HG02884 (cell line): ENCODE measurements around the gene SPTLC2.
"Not testable (repeated sequence)": the region's sequence is repeated elsewhere in the genome, so short reads cannot be mapped to it uniquely, and the experiment has no call there.

Source experiments
- ATAC-seq: cut with Tn5 transposase; IDR thresholded peaks from one replicate; pipeline ENCODE4 v1.9.1; 2021; ENCODE audit warnings: mild to moderate bottlenecking, moderate library complexity; ENCODE audit not compliant: unreplicated experiment

SPTLC2 gene

GRCh38 chr14:77590845-77591485 lies 25.5 kb downstream of the SPTLC2 start:
- ATAC-seq: no peak

GRCh38 chr14:77589099-77589498 lies 27.3 kb downstream of the SPTLC2 start:
- ATAC-seq: no peak

DNA sequence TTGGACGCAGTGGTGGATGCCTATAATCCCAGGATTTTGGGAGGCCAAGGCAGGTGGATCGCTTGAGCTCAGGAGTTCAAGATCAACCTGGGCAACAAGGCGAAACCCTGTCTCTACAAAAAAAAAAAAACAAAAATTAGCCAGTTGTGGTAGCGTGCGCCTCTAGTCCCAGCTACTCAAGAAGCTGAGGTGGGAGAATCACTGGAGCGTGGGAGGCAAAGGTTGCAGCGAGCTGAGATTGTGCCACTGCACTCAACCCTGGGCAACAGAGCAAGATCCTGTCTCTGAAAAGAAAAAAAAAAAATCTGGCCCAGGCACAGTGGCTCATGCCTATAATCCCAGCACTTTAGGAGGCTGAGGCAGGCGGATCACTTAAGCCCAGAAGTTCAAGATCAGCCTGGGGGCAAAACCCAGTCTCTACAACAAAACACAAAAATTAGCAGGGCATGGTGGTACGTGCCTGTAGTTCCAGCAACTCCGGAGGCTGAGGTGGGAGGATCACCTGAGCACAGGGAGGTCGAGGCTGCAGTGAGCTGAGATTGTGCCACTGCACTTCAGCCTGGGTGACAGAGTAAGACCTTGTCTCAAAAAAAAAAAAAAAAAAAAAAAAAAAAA lies 27.9 kb downstream of the SPTLC2 start:
- not testable (repeated sequence) for ATAC-seq

GRCh38 chr14:77585385-77585784 lies 31.1 kb downstream of the SPTLC2 start:
- no peak for ATAC-seq

- ATAC-seq: no peak
Observed at GRCh38 chr14:77584809-77585208, 31.6 kb downstream of the SPTLC2 start.

GRCh38 chr14:77583657-77584056 lies 32.8 kb downstream of the SPTLC2 start:
- ATAC-seq: no peak

GRCh38 chr14:77582511-77582910 lies 33.9 kb downstream of the SPTLC2 start:
- ATAC-seq: no peak

DNA sequence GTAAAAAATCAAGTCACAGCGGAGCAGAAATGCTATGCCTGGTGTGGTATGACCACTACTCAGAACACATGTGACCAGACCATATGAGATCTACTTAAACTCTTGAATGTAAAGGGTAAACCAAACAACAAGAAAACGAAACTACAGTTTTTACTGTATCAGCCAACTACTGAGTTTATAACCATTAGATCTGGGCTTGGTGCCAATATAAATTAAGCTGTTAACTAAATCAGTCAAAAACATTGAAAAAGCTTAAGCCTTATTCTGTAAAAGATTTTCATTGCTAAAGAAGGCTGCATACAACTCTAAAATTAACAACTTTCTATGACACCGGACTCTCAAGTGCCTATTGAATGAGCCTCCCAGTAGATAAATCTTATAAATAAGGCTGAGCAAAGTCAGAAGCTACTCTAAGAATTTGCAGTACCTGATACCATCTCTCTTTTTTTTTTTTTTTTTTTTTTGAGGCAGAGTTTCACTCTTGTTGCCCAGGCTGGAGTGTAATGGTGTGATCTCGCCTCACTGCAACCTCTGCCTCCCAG lies 35.4 kb downstream of the SPTLC2 start:
- ATAC-seq: peak; percentile 99

GRCh38 chr14:77580477-77580876 lies 36.0 kb downstream of the SPTLC2 start:
- no peak for ATAC-seq

GRCh38 chr14:77579780-77580179 lies 36.7 kb downstream of the SPTLC2 start:
- no peak for ATAC-seq

DNA sequence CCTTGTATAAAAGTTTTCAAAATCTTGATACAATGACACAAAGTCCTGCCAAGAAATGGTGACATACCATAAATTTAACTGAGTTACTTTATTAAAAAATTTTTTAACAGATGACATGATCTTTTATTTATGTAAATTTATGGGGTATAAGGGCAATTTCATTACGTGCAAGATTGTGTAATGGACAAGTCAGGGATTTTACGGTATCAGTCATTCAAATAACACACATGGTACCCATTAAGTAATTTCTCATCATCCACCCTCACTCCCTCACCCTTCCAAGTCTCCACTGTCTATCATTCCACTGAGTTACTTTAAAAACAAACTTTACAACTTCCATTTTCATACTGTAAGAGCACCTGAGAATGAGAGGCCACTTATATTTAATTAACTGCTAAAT lies 37.4 kb downstream of the SPTLC2 start:
- ATAC-seq: no peak

- no peak for ATAC-seq
Observed at GRCh38 chr14:77574446-77575115, 41.9 kb downstream of the SPTLC2 start.

- ATAC-seq: no peak
Observed at GRCh38 chr14:77573964-77574363, 42.5 kb downstream of the SPTLC2 start.

- no peak for ATAC-seq
Observed at GRCh38 chr14:77570706-77571268, 45.6 kb downstream of the SPTLC2 start.

- no peak for ATAC-seq
Observed at GRCh38 chr14:77565994-77566305, 50.5 kb downstream of the SPTLC2 start.

DNA sequence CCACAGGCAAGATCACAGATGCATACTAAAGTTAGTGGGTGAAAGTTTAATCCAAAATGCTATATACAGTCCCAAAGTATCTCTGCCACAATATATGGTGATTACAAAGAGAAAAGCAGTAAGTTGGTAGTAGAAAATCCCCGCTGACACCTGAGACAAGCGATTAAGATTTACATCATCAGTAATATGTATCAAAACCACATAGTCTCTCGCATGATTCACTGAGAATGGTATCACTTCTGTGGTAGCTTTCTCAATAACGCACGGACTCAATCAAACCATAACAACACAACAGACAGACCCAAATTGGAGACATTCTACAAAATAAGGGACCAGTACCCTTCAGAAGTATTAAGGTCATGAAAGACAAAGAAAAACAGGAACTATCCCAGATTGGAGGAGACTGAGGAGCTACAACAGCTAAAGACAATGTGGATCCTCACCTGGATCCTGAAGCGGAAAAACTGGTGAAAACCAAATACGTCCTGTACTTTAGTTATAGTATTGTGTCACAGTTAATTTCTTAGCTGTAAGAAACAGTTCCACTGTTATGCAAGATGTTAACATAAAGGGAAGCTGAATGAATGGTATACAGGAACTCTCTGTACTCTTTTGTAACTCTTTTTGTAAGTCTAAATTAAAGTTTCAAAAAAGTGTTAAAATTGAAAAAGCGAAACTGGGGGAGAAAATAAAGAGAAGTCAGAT lies 51.0 kb downstream of the SPTLC2 start:
- no peak for ATAC-seq

GRCh38 chr14:77562681-77563080 lies 53.8 kb downstream of the SPTLC2 start:
- no peak for ATAC-seq

DNA sequence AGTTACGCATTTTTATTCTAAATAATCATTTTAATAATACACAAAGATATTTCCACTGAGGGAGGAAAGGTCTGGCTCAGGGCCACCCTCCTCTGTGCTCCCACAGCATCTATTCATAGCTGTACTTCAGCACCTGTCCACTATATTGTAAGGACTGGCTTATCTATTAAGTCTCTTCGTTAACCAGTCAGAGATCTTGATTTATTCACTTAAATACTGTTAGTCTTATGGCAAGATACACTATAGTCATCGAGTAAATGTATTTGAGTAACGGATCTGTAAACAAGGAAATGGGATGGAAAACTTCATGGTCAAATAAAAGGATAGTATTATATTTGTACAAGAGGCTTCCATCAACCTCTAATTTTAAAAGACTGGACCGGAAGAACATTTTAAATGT lies 54.6 kb downstream of the SPTLC2 start:
- no peak for ATAC-seq

GRCh38 chr14:77559381-77559780 lies 57.1 kb downstream of the SPTLC2 start:
- ATAC-seq: no peak

- no peak for ATAC-seq
Observed at GRCh38 chr14:77557391-77557790, 59.0 kb downstream of the SPTLC2 start.

DNA sequence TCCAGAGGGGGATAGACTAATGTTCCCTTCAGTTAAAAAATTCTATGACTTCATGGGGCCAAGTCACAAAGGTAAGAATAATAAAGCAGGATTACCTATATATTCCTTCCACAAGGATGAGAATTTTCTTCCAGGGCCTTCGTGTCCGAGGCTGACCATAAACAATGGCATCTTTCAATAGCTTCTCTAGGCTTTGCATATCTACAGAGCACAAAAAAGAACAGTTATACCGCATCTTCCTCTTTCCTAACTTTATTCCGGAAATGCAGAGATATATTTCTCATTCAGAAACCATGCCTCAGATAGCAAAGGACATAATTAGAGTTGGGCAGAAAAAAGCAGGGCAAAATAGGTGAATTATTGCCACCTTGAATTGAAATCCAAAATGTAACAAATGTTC lies 59.5 kb downstream of the SPTLC2 start:
- ATAC-seq: no peak
